Measurements from ENCODE around the gene CASP9.
"Not testable (repeated sequence)": the region's sequence is repeated elsewhere in the genome, so short reads cannot be mapped to it uniquely, and the experiment has no call there.

Gene CASP9

DNA sequence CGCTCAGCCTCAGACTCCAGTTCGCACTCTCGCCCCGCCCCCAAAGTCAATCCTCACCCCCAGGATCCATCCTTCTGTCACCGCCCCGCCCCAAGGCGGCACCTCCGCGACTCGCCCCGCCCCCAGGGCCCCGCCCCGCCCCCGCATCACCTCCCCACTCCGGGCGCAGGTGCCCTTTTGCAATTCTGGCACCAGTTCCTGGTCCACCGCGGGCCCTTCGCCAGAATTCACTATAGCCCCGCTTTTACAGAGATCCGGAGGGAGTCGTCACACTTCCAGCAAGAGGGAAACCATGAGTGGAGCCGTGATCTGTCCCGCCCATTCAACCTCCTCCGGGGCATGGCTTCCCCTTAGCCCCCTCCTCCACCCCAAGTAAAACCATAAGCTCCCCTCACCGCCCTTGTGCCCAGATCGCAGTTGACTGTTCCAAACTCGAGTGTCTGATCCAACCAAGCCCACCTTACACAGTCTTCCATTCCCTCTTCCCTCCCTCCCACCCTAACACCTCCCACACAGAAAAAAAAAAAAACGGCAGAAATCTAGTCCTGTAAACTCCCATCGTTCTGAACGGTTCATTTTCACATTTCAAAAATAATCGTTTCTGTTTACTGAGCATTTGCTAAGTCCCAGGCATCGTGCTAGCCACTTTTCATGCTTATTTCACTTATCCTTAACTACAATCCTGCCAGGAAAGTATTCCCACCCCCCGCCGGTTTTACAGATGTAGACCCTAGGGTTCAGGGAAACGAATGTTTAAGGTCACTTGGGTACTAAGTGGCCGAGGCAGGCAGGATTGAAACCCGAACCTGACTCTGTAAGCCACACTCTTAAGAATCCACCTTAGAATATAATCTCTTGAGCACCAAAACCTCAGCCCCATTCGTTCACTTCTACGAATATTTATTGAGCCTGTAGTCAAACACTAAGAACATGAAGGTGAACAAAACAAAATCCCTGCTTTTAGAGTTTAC, 1.3 kb upstream of the CASP9 start:
- no peak for DNase-seq

DNA sequence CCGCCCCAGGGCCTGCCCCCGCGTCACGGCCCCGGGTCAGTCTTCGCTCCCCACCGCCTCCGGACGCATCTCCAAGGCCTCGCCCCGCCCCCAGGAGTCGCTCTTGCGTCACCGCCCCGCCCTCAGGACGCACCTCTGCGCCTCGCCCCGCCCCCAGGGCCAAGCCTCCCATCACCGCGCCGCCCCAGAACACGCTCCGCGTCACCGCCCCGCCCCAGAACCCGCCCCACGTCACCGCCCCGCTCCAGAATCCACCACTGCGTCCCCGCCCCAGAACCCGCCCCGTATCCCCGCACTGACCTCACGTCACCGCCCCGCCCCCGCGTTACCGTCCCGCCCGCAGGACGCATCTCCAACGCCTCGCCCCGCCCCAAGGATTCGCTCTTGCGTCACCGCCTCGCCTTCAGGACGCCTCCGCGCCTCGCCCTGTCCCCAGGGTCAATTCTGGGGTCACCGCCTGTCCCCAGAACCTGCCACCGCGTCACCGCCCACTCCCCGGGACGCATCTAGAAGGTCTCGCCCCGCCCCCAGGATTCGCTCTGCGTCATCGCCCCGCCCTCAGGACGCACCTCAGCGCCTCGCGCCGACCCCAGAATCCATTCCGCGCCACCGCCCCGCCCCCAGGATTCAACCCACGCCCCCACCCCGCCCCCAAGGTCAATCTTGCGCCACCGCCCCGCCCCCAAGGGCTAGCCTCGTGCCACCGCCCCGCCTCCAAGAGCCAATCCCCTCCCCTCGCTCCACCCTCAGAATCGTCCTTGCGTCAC, 451 bp upstream of the CASP9 start:
- peak; percentile 89 for DNase-seq

DNA sequence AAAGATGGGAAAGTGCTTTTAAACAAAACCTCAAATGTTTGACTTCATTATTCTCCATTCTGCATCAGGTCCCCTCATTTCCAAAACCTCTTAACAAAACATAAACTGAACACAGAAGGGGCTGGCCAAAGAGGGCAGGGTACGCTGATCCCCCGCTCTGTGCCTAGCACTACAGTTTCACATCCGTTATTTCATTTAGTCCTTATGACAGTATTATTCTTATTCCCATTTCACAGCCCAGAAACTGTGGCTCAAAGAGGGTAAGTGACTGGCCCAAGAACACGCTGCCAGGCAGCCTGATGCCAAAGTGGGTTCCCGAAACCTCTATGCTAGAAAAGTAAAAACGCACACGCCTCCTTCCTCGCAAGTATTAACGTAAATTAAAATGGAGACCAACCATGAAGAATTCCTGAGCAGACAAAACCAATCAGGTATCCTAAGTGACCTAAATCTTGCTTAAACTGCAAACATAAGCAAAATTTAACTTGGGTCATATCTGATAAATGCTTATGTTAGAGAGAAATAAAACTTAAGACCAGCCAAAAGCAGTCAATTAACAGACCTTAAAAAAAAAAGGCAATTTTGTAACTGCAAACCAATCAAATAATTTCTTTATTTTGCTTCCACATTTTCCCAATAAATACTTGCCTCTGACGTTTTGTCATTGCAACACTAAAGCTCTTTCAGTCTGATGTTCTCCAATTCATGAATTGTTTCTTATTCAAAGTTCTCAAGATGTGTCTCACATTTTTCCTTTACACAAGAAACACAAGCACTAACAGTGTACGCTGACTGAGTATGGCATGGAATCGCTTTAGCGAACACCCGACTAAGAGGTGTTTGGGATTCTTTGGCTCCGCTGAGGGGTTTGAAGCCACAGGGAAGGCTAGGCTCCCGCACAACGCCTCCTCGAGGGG, 653 bp downstream of the CASP9 start:
- DNase-seq: no peak

DNA sequence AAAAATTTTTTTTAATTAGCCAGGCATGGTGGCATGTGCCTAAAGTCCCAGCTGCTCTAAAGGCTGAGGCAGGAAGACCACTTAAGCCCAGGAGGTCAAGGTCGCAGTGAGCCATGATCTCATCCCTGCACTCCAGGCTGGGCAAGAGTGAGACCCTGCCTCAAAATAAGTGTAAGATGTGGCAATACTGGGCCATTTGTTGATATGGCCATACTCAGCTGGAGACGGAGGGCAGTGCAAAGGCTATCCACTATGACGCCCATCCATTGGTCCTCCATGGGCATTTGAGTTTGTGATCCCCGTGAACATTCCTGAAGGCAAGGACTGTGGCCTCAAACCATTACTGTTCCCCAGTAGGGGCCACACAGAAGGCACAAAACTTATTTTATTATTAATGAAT, 1.5 kb downstream of the CASP9 start:
- DNase-seq: no peak

DNA sequence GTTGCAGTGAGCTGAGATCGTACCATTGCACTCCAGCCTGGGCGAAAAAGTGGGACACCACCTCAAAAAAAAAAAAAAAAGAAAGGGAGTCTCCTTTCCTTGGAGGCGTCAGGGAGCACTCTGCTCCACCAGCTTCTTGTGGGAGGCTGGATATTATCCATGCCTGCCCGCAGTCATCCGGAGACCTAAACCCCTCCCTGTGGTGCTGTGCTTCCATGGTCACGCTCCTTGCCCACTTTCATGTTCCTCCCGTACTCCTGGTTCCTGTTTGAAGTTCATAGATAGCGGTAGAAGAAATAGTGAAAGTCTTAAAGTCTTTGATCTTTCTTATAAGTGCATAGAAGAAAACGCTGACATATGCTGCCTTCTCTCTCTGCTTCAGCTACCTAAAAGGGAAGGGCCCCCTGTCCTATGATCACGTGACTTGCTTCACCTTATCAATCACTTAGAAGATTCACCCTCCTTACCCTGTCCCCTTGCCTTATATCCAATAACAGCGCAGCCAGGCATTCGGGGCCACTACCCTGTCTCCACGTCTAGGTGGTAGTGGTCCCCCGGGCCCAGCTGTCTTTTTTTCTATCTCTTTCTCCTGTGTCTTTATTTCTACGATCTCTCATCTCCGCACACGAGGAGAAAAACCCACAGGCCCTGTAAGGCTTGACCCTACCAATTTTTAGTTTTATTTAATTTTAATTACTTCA, 2.7 kb downstream of the CASP9 start:
- DNase-seq: not testable (repeated sequence)

DNA sequence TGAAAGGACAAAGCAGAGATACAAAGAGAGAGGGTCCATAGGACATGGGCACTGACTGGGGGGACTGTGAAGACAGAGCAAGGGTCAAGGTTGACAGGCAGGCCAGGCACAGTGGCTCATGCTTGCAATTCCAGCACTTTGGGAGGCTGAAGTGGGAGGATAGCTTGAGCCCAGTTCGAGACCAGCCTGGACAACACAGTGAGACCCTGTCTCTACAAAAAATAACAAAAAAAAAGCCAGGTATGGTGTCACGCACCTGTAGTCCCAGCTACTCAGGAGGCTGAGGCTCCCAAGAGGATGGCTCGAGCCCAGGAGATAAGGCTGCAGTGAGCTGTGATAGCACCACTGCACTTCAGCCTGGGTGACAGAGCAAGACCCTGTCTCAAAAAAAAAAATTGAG, 4.4 kb downstream of the CASP9 start:
- DNase-seq: no peak

DNA sequence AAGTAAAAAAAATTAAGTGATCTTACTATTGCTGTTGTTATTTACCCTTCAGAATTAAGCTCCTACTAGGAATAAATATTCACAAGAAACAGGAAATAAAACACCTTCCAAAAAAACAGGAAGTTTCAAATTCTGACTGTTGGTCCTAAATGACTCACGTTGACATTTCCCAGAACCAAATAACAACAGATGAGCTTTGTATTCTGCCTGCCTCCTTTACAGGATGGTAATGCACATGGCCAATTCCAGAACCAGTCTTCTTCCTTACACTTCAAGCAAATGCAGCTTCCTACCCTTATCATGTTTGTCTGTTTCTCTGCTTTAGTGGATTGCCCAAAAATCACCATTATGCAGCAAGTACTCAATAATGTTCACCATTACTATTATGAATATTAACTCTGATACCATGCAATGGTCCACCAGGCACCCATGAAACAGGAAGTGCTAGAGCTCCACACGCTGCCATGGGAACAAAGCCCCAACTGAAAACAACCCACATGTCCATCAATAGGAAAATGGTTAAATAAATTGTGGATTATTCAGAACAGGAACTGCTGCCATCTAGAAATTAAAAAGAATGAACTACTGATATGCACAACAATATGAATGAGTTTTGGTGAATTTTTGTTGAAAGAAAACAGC, 8.9 kb downstream of the CASP9 start:
- DNase-seq: no peak

DNA sequence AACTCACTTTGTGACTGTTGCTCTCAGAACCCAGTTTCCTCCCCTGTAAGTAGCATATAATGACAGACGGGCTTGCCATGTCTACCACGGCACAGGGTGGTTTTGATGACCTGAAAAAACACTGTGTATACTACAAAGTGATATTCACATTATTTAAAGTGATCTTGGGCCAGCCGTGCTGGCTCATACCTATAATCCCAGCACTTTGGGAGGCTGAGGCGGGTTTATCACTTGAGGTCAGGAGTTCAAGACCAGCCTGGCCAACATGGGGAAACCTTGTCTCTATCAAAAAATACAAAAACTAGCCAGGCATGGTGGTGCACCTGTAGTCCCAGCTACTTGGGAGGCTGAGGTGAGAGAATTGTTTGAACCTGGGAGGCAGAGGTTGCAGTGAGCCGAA, 9.5 kb downstream of the CASP9 start:
- not testable (repeated sequence) for DNase-seq

DNA sequence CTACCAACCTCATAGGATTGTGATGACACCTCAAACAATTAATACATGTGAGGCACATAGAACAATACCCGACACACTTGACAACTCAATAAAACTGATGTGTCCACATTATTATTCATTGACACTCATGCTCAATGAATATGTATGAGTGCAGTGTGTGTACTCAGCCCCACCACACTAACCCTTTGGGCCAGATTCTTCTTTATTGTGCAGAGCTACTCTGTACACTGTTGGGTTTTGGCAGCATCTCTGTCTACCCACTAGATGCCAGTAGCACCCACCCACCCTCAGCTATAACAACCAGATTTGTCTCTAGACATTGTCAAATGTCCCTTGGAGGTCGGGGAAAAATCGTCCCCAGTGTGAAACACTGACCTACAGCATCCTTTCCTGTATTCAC, 10.1 kb downstream of the CASP9 start:
- no peak for DNase-seq

DNA sequence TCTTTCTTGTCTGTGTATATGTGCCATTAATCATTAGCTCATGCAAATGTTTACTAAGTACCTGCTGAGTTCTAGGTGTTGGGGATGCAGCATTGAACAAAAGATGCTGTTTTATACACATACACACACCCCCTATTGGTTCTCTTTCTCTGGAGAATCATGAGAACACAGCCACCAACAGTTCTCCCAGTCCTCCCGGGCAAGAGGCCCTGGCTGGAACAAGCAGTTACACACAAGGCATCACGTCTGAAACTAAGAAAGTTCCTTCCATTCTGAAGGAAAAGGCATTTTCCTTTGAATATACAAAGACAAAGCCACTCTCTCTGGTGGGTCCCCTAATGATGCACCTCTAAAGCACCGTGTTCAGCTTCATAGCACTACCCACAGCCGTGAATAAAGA, 10.8 kb downstream of the CASP9 start:
- no peak for DNase-seq

DNA sequence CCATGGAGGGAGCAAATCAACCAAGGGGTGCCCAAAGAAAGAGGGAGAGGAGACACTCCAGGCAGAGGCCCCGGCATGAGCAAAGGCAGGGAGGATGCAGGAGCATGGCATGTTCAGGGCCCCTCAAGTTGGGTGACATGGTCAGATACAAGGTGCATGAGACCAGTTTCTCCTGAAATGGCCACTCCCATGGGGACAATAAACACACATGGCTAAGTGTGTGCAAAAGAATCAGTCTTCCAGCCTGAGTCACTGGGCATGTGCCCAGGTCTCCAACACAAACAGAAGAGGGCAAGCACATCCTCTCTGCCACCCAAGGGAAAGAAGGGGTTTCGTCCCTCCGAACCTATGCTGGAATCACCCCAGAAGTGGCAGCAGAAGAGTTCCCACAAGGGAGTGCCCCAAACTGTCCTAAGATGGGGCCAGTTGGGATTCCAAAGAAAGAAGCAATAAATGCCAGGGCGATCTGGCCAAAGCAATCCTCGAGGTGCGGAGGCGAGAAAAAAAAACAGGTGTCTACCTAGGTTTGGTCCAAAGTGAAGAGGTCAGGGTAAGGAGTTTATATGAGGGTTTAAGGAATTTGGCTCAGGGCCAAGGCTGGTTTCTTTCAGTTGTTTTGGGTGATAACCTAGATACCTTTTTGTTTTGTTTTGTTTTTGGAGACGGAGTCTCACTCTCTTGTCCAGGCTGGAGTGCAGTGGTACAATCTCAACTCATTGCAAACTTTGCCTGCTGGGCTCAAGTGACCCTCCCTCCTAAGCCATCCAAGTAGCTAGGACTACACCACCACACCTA, 13.2 kb downstream of the CASP9 start:
- DNase-seq: no peak

DNA sequence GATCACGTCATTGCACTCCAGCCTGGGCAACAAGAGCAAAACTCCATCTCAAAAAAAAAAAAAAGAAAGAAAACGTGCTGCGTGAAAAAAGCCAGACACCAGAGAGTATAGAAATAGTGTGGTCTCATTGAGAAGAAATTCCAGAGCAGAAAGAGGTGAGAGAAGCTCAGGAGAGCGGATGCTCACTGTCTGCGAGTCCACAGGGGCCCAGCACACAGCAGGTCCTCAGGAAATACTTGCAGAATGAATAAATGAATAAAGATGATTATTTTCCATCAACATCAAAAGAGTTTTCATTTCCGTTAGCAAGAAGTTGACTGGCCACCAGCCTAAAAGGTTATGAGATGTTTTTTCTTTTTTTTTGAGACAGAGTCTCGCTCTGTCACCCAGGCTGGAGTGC, 14.4 kb downstream of the CASP9 start:
- DNase-seq: no peak

DNA sequence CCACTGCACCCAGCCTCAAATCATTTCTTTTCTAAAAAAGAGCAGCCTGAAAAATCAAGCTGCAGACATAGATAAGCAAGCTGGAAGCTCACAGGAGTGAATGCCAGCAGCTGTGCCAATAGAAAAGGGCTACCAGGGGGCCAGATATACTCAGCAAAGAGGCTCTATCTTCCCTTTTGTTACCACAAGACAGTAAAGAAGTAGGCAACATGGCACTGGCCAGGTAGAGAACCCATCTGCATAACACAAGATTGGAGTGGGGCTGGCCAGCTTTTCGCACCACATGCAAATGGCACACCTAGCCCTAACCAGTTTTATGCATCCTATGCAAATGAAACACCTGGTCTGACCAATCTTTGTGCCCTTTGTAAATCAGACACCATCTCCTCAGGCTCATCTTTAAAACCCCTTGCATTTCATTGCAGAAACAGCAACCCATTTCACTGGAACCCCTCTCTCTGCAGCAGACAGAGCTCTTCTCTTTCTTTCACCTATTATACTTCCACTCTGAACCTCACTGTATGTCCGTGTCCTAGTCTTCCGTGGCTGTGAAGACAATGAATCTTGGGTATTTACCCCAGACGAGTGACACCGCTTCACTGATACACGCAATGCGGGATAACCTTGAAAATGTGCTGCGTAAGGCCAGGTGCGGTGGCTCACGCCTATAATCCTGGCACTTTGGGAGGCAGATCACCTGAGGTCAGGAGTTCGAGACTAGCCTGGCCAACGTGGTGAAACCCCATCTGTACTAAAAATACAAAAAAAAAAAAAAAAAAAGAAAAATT, 15.1 kb downstream of the CASP9 start:
- no peak for DNase-seq

DNA sequence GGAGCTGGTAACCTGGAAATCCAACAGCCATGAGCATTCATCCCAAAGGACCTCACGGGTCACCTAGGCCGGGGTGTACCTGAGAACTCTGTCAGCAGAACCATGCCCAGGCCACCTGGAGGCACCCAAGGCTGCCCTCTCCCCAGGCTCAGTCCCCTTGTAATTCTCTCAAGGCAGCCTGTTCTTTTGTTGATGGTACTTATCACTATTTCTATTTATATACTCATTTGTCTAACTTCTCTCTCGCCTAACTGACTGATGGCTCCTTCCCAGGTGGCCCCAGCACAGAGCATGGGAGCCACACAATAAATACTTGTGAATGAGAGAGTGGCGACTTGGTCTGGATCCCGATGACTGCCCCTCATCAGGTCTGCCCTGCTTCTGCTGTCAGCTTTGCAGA, 16.7 kb downstream of the CASP9 start:
- DNase-seq: no peak

DNA sequence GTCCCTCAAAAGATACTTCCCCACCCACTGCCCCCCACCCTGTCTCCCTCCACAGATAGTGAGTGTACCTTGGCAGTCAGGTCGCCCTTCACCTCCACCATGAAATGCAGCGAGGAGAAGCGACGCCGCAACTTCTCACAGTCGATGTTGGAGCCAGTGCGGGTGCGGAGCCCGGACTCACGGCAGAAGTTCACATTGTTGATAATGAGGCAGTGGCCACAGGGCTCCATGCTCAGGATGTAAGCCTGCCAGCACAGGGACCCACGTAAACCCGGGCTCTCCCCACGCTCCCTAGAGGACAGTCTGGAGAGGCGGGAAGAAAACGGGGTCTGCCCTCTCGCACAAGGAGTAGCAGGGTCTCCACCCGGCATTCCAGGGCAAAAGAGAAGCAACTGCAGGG, 17.2 kb downstream of the CASP9 start:
- no peak for DNase-seq

DNA sequence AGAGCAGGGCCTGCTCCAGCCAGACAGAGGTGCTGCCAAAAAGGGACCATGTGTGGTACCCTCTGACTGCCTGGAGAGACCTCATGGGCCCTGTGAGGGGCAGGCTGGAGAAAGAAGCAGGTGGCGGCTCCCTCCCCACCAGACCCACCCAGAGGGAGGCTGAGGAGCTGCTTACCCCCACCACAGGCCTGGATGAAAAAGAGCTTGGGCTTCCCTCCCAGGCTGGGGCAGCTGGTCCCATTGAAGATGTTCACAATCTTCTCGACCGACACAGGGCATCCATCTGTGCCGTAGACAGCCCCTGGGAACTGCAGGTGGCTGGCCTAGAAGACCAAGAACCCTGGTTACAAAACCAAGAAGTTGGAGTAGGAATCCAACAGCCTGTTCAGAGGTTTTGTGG, 19.6 kb downstream of the CASP9 start:
- DNase-seq: no peak

DNA sequence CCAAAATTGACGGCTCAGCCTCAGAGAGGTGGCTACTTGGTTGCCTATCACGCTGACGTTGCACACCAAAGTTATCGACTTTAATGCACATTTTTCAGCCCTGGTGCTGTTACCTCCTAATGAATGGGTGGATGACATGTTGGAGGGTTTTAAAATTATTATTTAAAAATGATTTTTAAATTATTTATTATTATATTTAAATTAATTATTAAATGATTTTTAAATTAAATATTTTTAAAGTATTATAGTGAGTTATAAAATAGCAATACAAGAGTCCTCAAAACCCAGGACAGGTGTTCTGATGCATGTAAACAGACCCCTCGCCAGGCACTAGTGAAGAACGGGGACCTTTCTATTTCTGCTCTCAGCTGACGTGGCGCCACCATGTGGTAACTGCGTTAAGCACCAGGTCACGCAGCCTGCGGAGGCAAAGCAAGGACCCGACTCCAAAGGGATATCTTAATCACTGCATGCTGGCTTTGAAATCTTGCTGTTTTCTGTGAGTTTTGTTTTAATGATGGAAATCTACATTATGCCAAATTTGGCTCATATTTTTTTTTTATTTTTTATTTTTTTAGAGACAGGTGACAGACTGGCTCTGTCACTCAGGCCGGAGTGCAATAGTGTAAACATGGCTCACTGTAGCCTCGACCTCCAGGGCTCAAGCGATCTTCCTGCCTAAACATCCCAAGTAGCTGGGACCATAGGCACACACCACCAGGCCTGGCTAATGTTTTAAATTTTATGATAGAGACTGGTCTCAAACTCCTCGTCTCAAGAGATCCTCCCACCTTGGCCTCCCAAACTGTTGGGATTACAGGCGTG, 22.6 kb downstream of the CASP9 start:
- DNase-seq: no peak

DNA sequence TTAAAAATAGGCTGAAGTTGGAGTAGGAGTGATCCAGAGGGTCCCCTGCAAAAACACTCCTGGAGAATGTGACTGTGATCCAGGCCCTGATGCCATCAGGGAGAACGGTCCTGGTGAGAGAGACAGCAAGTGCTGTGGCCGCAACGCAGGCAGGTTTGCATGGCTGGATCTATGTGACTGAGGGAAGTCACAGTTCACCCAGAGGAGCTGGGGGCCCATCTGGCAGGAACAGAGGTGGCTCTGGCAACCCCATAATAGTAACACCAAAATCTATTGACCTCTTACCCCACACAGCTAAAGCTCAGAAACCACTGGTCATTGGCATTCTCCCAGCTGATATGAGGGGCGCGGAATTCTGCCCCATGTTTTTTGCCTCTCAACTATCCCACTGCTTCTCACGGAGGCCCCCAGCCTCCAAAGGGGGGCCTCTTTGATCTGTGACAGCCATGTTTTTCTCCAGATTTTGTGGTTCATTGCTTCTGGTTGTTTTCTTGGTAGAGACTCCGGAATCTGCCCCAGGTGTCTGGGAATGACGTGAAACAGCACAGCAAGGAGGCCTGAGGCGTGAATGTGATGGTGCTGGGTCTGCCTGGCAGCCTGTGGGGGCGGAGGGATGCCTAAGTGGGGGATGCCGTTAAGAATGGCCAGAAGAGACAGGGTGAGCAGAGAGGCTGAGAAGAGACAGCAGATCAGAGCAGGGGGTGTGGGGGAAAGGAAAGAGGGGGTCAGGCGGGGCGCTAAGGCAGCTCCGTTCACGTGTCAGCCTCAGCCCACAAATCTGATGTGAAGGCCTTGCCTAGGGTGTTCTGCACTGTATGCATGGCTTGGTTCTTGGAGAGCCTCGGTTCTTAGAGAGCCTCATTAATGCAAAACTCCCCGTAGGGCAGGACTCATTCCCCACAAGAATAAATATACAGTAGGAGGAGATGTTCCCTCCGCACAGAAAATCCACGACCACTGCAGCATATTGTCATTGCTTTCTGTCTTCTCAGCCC, 23.5 kb downstream of the CASP9 start:
- DNase-seq: no peak
